Measurements from ENCODE around the gene CLN5. TPM values are rescaled to one million over a fixed set of nuclear protein-coding genes. Genes with fewer than 3 reads are reported as not detected.
"Not testable (repeated sequence)": the region's sequence is repeated elsewhere in the genome, so short reads cannot be mapped to it uniquely, and the experiment has no call there.

The CLN5 gene
- total and polyA plus RNA-seq, 10 of the 15 experiments (the other 5 are each of a cell fraction or from before 2014, with no cell fraction given): 11.2 to 22.2 (median 13.1) TPM

DNA sequence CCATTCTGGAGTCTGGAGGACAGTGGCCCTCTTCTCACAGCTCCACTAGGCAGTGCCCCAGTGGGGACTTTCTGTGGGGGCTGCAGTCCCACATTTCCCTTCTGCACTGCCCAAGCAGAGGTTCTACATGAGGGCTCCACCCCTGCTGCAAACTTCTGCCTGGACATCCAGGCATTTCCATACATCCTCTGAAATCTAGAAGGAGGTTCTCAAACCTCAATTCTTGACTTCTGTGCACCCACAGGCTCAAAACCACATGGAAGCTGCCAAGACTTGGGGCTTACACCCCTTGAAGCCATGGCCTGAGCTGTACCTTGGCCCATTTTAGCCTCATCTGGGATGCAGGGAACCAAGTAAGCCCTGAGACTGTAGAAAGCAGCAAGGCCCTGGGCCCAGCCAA is 32.1 kb upstream of the CLN5 start:
- H3K79me2 ChIP-seq (ENCODE audit: control insufficient read depth, insufficient read depth, low read length); H3K4me1 ChIP-seq (ENCODE audit: control insufficient read depth, insufficient read depth, low read length); H3K9ac ChIP-seq (ENCODE audit: control insufficient read depth, insufficient read depth, low read length); SMC1A ChIA-PET (ENCODE audit: uncharacterized antibody, unreplicated experiment); H2AFZ ChIP-seq (ENCODE audit: control insufficient read depth, low read depth, low read length); in situ Hi-C loops (cut with MboI); H3K4me2 ChIP-seq (ENCODE audit: control insufficient read depth, insufficient read depth); CTCF ChIA-PET; H3K9me3 ChIP-seq (replicated peaks; ENCODE audit: control insufficient read depth, insufficient read depth, low read length); ATAC-seq; H4K20me1 ChIP-seq (ENCODE audit: control insufficient read depth, insufficient read depth); FAIRE-seq; BruUV-seq (replicated peaks); POLR2A ChIA-PET; H3K4me3 ChIP-seq; H3K27ac ChIP-seq (ENCODE audit: control insufficient read depth, insufficient read depth); RAD21 ChIA-PET (ENCODE audit: unreplicated experiment); H3K27me3 ChIP-seq (replicated peaks in 1 of 2; ENCODE audit: control insufficient read depth in 2 of 2, insufficient read depth in 2 of 2, low read length in 1 of 2); intact Hi-C loops (cut with micrococcal nuclease; ENCODE audit: unreplicated experiment); H3K36me3 ChIP-seq (ENCODE audit: control insufficient read depth in 2 of 2, insufficient read depth in 2 of 2, low read length in 1 of 2); DNase-seq (ENCODE audit: low read depth, low spot score): not testable (repeated sequence)
- 0 out of 2 replicates have a peak, but pooled peaks have one; percentile 46 for TF ChIP-seq CBX5 (IDR thresholded peaks at IDR 0.05; ENCODE audit: low read depth)

DNA sequence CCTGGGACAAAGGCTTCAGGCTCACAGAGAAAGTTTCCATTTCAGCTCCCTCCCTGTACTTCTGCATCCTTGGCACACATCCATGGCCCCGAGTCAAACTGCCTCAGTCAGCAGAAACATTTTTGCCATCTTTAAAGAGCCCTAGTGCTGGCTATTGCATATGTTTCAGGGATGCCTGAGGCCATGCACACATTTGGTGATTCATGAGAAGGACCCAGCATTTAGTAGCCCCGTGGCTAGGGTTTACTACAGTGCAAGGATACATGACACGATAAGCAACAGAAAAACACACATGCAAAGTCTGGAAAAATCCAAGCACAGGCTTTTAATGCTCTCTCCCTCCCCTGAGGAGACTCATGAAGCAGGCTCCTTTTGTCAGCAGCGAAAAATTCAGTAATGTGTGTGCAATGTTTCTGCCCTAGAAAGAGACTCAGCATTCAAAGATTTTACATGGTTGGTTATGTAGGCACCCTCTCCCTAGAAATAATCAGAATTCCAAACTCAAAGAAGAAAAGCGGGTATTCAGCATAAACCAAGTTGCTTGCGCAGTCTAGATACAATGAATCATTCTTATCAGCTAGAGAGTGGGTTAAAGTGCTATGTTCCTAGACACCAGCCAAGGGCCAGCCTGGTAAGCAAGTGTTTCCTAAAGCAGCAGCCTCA is 26.0 kb upstream of the CLN5 start:
- RAD21 ChIA-PET (ENCODE audit: unreplicated experiment): no interaction called here
- Histone ChIP-seq H2AFZ (ENCODE audit: control insufficient read depth, low read depth, low read length) (no peak overlapping the region), H3K4me3 (no peak overlapping the region), H3K36me3 (ENCODE audit: control insufficient read depth in 2 of 2, insufficient read depth in 2 of 2, low read length in 1 of 2) (no peaks in the 10 kb centered on the region), H4K20me1 (ENCODE audit: control insufficient read depth, insufficient read depth) (no peaks in the 10 kb centered on the region), H3K79me2 (ENCODE audit: control insufficient read depth, insufficient read depth, low read length) (no peaks in the 10 kb centered on the region), H3K9ac (ENCODE audit: control insufficient read depth, insufficient read depth, low read length) (no peak overlapping the region), H3K27me3 (replicated peaks in 1 of 2; ENCODE audit: control insufficient read depth in 2 of 2, insufficient read depth in 2 of 2, low read length in 1 of 2) (no peaks in the 10 kb centered on the region), H3K4me2 (ENCODE audit: control insufficient read depth, insufficient read depth) (no peak overlapping the region), H3K9me3 (replicated peaks; ENCODE audit: control insufficient read depth, insufficient read depth, low read length) (no peaks in the 10 kb centered on the region; the same call in 2 of the 3 replicates), H3K4me1 (ENCODE audit: control insufficient read depth, insufficient read depth, low read length) (no peaks in the 10 kb centered on the region), H3K27ac (ENCODE audit: control insufficient read depth, insufficient read depth) (no peak overlapping the region)
- POLR2A ChIA-PET: no interaction called here
- DNase-seq (ENCODE audit: low read depth, low spot score) (no peak), ATAC-seq (no peak), FAIRE-seq (no peak)
- SMC1A ChIA-PET (ENCODE audit: uncharacterized antibody, unreplicated experiment): no interaction called here
- in situ Hi-C loops (cut with MboI): no loop called here
- no TSS peak for BruUV-seq (replicated peaks)
- whole genome bisulfite sequencing (ENCODE audit: insufficient coverage, insufficient replicate concordance, low lambda C conversion rate, missing lambda C conversion rate): 29% methylated on average over 6 of the region's 6 CpGs
- intact Hi-C loops (cut with micrococcal nuclease; ENCODE audit: unreplicated experiment): no loop called here
- CTCF ChIA-PET: no interaction called here
- TF ChIP-seq NBN (IDR thresholded peaks at IDR 0.05): no peak
- TF ChIP-seq, protein P1, sequence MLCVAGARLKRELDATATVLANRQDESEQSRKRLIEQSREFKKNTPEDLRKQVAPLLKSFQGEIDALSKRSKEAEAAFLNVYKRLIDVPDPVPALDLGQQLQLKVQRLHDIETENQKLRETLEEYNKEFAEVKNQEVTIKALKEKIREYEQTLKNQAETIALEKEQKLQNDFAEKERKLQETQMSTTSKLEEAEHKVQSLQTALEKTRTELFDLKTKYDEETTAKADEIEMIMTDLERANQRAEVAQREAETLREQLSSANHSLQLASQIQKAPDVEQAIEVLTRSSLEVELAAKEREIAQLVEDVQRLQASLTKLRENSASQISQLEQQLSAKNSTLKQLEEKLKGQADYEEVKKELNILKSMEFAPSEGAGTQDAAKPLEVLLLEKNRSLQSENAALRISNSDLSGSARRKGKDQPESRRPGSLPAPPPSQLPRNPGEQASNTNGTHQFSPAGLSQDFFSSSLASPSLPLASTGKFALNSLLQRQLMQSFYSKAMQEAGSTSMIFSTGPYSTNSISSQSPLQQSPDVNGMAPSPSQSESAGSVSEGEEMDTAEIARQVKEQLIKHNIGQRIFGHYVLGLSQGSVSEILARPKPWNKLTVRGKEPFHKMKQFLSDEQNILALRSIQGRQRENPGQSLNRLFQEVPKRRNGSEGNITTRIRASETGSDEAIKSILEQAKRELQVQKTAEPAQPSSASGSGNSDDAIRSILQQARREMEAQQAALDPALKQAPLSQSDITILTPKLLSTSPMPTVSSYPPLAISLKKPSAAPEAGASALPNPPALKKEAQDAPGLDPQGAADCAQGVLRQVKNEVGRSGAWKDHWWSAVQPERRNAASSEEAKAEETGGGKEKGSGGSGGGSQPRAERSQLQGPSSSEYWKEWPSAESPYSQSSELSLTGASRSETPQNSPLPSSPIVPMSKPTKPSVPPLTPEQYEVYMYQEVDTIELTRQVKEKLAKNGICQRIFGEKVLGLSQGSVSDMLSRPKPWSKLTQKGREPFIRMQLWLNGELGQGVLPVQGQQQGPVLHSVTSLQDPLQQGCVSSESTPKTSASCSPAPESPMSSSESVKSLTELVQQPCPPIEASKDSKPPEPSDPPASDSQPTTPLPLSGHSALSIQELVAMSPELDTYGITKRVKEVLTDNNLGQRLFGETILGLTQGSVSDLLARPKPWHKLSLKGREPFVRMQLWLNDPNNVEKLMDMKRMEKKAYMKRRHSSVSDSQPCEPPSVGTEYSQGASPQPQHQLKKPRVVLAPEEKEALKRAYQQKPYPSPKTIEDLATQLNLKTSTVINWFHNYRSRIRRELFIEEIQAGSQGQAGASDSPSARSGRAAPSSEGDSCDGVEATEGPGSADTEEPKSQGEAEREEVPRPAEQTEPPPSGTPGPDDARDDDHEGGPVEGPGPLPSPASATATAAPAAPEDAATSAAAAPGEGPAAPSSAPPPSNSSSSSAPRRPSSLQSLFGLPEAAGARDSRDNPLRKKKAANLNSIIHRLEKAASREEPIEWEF (IDR thresholded peaks at IDR 0.05; ENCODE audit: insufficient replicate concordance, low read depth, low read length): no peak
- TF ChIP-seq, protein P2, sequence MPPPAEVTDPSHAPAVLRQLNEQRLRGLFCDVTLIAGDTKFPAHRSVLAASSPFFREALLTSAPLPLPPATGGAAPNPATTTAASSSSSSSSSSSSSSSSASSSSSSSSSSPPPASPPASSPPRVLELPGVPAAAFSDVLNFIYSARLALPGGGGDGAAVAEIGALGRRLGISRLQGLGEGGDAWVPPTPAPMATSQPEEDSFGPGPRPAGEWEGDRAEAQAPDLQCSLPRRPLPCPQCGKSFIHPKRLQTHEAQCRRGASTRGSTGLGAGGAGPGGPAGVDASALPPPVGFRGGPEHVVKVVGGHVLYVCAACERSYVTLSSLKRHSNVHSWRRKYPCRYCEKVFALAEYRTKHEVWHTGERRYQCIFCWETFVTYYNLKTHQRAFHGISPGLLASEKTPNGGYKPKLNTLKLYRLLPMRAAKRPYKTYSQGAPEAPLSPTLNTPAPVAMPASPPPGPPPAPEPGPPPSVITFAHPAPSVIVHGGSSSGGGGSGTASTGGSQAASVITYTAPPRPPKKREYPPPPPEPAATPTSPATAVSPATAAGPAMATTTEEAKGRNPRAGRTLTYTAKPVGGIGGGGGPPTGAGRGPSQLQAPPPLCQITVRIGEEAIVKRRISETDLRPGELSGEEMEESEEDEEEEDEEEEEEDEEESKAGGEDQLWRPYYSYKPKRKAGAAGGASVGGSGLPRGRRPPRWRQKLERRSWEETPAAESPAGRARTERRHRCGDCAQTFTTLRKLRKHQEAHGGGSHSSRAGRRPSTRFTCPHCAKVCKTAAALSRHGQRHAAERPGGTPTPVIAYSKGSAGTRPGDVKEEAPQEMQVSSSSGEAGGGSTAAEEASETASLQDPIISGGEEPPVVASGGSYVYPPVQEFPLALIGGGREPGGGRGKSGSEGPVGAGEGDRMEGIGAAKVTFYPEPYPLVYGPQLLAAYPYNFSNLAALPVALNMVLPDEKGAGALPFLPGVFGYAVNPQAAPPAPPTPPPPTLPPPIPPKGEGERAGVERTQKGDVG (CRISPR knock-in tag; IDR thresholded peaks at IDR 0.05): no peak
- no peak for TF ChIP-seq CBFB (IDR thresholded peaks at IDR 0.05; ENCODE audit: low read depth)
- TF ChIP-seq SMARCA5 (IDR thresholded peaks at IDR 0.05): no peak
- TF ChIP-seq, protein P3, sequence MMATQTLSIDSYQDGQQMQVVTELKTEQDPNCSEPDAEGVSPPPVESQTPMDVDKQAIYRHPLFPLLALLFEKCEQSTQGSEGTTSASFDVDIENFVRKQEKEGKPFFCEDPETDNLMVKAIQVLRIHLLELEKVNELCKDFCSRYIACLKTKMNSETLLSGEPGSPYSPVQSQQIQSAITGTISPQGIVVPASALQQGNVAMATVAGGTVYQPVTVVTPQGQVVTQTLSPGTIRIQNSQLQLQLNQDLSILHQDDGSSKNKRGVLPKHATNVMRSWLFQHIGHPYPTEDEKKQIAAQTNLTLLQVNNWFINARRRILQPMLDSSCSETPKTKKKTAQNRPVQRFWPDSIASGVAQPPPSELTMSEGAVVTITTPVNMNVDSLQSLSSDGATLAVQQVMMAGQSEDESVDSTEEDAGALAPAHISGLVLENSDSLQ (IDR thresholded peaks at IDR 0.05): no peak
- no peak for TF ChIP-seq RUNX3 (IDR thresholded peaks at IDR 0.05; ENCODE audit: low read length)
